ENCODE data around the gene PRKCH.

The PRKCH gene

DNA sequence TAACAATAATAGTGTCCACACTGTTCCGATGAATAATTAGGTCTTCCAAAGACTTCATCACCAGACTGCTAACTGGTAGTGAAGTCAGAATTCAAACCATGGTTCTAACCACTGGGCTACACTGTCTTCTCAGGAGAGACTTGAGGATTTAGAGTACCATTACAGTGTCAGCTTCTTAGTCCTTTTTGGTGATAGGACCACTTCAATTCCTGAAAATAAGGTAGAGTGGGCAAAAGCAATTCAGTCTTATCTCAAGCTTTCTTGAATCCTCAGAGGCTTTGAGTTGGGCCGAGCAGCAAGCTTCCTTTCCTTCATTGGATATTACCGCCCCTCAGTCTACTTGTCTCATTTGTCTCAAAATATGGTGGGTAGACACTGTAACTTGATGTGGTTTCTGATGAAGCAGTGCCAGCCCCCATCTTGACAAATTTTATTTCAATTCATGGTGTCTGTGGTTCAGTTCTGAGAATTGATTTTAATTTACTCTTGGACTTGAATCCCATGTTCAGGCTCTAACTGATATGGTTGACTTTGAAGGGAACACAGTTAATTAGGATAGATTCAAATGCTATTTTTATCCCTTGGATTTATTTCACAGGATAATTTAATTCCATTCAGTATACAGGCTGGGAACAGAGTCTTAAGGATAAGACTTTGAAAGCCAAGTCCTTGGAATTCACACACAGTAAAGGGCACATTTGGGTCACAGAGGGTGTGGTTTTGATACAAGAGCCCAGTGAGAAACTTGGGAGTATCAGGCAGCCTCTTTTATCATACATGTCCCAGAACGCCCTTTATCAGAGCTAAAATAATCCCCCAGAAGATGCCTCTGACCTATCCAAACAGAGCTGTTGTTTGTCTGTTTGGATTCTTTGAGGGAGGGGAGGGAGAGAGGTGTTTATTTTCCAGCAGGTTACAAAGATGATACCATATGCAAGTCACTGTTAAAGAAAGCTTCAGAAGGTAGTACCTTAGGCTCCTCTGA, 167.3 kb downstream of the PRKCH start:
- no peak for DNase-seq (ENCODE audit: low read depth, low spot score)

- no peak for DNase-seq (ENCODE audit: low read depth, low spot score)
These were observed 168.1 kb downstream of the PRKCH start for GRCh38 chr14:61489512-61489911.

DNA sequence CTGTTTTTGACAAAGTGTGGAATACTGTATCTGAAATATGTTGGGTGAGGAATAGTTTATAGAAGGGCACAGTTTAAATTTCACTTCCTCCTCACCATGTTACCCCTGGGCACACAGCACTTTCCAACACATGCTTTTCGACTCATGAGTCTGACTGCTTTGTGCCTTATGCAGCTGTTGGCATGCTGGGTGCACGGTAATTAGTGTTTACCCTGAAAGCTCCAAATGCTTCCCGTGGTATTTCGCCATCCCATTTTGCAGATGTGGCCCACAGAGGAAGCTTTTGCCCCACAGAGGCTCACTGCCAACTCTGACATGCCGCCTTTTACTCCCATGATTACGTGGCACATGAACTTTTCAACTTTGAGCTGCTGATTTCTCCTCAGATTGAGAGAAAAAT, 168.6 kb downstream of the PRKCH start:
- DNase-seq (ENCODE audit: low read depth, low spot score) = no peak

- DNase-seq (ENCODE audit: low read depth, low spot score) = no peak
These were observed 169.8 kb downstream of the PRKCH start for GRCh38 chr14:61491224-61491623.

GRCh38 chr14:61491876-61492434, 170.6 kb downstream of the PRKCH start:
- DNase-seq (ENCODE audit: low read depth, low spot score) = no peak

GRCh38 chr14:61492474-61492873, 171.1 kb downstream of the PRKCH start:
- no peak for DNase-seq (ENCODE audit: low read depth, low spot score)

DNA sequence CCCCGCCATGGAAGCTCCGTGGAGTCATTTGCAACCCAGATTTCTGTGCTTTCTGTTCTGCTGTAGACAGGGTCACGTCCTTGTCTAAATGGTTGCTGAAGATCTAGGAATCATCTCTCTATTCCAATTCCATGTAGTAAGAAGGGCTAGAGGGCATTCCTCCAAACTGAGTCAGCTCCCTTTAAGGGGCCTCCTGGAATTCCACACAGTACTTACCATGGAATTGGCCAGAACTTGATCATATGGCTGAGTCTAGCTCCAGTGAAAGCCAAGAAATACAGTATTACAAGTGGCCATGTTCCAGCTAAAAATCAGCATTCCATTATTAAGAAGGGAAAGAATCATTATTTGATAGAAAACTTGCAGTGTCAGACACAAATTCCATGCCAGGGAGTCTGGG, 171.9 kb downstream of the PRKCH start:
- no peak for DNase-seq (ENCODE audit: low read depth, low spot score)

- DNase-seq (ENCODE audit: low read depth, low spot score) = no peak
These were observed 172.6 kb downstream of the PRKCH start for GRCh38 chr14:61494018-61494417.

DNA sequence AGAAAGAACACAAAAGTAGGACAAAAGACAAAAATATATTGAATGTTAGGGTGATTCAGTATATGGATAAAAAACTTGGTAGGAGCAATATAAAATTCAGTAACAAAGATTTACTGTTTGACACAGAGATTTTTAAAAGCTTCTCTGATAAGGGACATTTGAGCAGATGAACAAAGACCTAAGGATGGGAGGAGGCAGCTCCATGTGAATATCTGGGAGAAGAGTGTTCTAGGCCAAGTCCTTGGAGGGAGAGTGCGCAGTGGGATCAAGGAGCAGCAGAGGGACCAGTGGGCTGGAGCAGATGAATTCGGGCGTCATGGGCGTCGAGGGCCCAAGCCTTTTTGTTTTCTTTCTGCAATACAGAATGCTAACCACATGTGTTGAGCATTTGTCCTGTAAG, 174.4 kb downstream of the PRKCH start:
- no peak for DNase-seq (ENCODE audit: low read depth, low spot score)

- no peak for DNase-seq (ENCODE audit: low read depth, low spot score)
These were observed 176.9 kb downstream of the PRKCH start for GRCh38 chr14:61498303-61498702.

DNA sequence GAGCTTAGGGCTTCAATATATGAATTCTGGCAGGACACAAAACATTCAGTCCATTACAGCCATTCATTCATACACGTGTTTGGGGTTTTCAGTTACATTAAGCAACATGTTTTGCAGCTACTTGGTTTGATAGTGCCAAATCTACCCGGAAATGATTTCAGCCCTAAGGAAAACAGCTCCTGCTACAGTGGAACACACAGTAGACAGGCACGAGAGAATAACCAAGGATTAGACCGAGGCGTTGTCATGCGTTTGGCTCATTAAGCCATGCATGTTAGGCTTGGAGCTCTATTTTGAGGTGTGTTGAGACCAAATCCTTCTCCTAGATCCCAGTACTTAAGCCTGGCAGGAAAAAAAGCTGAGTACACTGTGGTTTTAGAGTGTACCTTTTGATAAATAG, 177.4 kb downstream of the PRKCH start:
- no peak for DNase-seq (ENCODE audit: low read depth, low spot score)

GRCh38 chr14:61499991-61500390, 178.6 kb downstream of the PRKCH start:
- DNase-seq (ENCODE audit: low read depth, low spot score) = no peak

- no peak for DNase-seq (ENCODE audit: low read depth, low spot score)
These were observed 180.5 kb downstream of the PRKCH start for GRCh38 chr14:61501714-61502458.

DNA sequence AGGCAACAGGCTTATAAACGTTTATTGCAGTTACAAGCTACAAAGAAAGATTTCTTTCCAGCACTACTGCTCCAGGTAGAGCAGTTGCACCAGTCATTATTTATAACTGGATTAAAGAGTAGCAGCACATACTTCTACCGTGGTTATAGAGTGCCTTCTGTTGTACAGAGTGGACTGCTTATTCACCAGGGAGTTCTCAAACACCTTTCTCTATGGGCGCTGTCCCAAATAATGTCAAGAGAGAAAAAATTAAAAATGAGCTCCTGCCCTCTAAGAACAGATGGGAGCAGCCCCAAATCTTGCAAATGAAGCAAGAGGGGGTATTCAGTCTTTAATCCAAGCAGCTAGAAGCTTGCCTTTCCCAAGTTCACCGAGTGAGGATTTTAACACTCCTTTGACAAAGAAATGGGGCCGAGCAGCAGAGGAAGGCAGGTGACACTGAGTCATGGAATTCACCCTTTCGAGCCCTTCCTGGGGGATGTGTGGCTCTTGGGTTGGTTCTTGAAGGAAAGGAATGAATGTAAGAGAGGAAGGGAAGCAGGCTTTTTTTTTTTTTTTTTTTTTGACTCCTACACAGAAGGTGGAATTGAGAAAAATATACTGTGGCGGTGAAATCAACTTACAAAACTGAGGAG, 181.2 kb downstream of the PRKCH start:
- no peak for DNase-seq (ENCODE audit: low read depth, low spot score)

DNA sequence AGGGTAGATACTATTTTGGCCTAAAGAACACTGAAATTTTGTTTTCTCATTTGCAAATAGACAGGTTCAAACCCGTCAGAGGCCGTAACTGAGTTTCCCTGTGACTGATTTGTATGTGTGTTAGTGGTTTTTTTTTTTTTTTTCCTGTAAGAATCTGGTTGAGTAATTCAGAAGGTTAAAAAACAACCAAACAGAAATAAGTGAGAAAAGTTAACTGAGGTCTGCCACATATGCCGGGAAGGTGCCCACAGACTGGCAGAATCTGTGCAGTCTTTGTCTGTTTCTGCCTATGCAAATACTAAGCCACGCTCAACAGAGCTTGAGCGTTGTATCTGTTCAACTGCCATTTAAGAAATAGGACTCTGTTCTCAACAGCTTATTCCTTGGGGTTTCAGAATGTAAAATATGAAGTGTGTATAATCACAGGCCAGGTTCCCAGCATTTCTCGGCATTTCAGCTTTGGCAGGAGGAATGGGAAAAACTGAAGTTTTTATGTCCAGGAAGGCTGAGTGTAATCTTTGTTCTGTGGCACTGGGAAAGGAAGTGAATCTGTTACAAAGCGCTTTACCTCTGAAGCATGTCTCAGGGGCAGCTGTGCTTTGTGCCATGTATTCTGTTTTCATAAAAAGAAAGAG, 181.9 kb downstream of the PRKCH start:
- no peak for DNase-seq (ENCODE audit: low read depth, low spot score)

DNA sequence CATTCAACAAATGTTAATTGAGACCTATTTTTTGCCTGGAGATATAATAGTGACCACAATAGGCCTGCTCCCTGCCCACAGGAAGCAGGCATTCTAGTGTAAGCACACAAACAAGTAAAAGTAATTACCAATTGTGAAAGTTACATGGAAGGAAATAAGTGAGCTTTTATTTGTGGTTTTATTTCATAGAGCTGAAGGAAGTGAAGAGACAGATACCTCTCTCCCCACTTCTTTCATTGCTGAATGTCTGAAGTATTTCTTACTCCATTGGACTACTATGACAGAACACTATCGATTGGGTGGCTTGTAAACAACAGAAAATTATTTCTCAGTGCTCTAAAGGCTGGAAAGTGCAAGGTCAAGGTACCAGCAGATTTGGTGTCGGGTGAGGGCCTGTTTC, 183.5 kb downstream of the PRKCH start:
- DNase-seq (ENCODE audit: low read depth, low spot score) = no peak

- DNase-seq (ENCODE audit: low read depth, low spot score) = no peak
These were observed 184.7 kb downstream of the PRKCH start for GRCh38 chr14:61505815-61506809.

- no peak for DNase-seq (ENCODE audit: low read depth, low spot score)
These were observed 187.1 kb downstream of the PRKCH start for GRCh38 chr14:61508526-61508925.

- DNase-seq (ENCODE audit: low read depth, low spot score) = no peak
These were observed 189.6 kb downstream of the PRKCH start for GRCh38 chr14:61510736-61511557.
